CD4-positive, alpha-beta T cell (primary cell): ENCODE results near the gene SYNPO. TPM values are rescaled to one million over a fixed set of nuclear protein-coding genes. Genes with fewer than 3 reads are reported as not detected.

Source experiments
- ATAC-seq: fragments of 200-7000 bp; cut with Tn5 transposase; one replicate; pipeline ENCODE4 v1.10.0; 2022; ENCODE audit warnings: mild to moderate bottlenecking; ENCODE audit not compliant: poor library complexity
- CTCF ChIA-PET: fragments of 350-600 bp; sonication (Branson Sonifier 250); formaldehyde crosslinking; loops from one replicate; lab custom pipeline; 2021; ENCODE audit warnings: antibody characterized with exemption, inconsistent platforms; lab: Charles Lee
- POLR2A ChIA-PET: fragments of 350-600 bp; sonication (Branson Sonifier 250); formaldehyde crosslinking; loops from one replicate; lab custom pipeline; 2021; ENCODE audit warnings: antibody characterized with exemption, inconsistent platforms; lab: Charles Lee
- DNase-seq, 14 experiments: peaks; one replicate each; pipeline ENCODE4 v3.0.0-alpha.2; 2013 to 2020; ENCODE audit warnings: mixed read lengths in 2 of 14
- H3K27ac ChIP-seq, 2 donors: one replicate each; pipeline versions ENCODE4 v1.5.1 to v1.7.0; 2013; ENCODE audit warnings: low read length in 2 of 2, low read depth in 1 of 2, mild to moderate bottlenecking in 1 of 2
- H3K27me3 ChIP-seq, 2 experiments: 1 replicate in 1 of 2; 2 replicates in 1 of 2; pipeline versions ENCODE4 v1.6.1 to v1.7.0; 2013; ENCODE audit warnings: low read length in 2 of 2, control low read depth in 1 of 2, mild to moderate bottlenecking in 1 of 2, moderate library complexity in 1 of 2; ENCODE audit not compliant: insufficient read depth in 2 of 2, control insufficient read depth in 1 of 2
- H3K36me3 ChIP-seq: one replicate; pipeline ENCODE4 v1.6.1; 2013; ENCODE audit warnings: low read length, control low read depth; ENCODE audit not compliant: insufficient read depth
- H3K4me1 ChIP-seq: one replicate; pipeline ENCODE4 v1.6.1; 2013; ENCODE audit warnings: low read length, control low read depth; ENCODE audit not compliant: insufficient read depth
- H3K4me3 ChIP-seq: one replicate; pipeline ENCODE4 v1.5.1; 2013; ENCODE audit warnings: mild to moderate bottlenecking, low read length, moderate library complexity
- H3K9me3 ChIP-seq, 2 experiments: 1 replicate in 1 of 2; 2 replicates in 1 of 2; pipeline versions ENCODE4 v1.6.1 to v1.7.0; 2013; ENCODE audit warnings: low read length in 2 of 2, mild to moderate bottlenecking in 2 of 2, control low read depth in 1 of 2, moderate library complexity in 1 of 2; ENCODE audit not compliant: control insufficient read depth in 1 of 2, insufficient read depth in 1 of 2
- H3K27ac Mint-ChIP-seq: one replicate; pipeline ENCODE4 v1.8.0; 2020; ENCODE audit warnings: mixed read lengths
- H3K27me3 Mint-ChIP-seq: one replicate; pipeline ENCODE4 v1.8.0; 2021; ENCODE audit warnings: mixed read lengths
- H3K36me3 Mint-ChIP-seq: one replicate; pipeline ENCODE4 v1.8.0; 2021; ENCODE audit warnings: low read depth, mixed read lengths
- H3K4me1 Mint-ChIP-seq: one replicate; pipeline ENCODE4 v1.8.0; 2021; ENCODE audit warnings: low read depth, mixed read lengths
- H3K4me3 Mint-ChIP-seq: one replicate; pipeline ENCODE4 v1.8.0; 2020; ENCODE audit warnings: mild to moderate bottlenecking, mixed read lengths
- H3K9me3 Mint-ChIP-seq: one replicate; pipeline ENCODE4 v1.8.0; 2020; ENCODE audit warnings: mixed read lengths
- CTCF ChIP-seq: fragments of 200-600 bp; IDR thresholded peaks from one replicate; pipeline ENCODE4 v1.8.0; 2022; ENCODE audit warnings: antibody characterized with exemption, mild to moderate bottlenecking
- intact Hi-C, 2 experiments: fragments of 100-400 bp; cut with DNase I in 1 of 2; cut with micrococcal nuclease in 1 of 2; formaldehyde crosslinking; loops; one replicate each; pipeline versions ENCODE4 v1.15.1 to v1.9.0; 2023 to 2025; cut with DNase I, micrococcal nuclease
- total RNA-seq, 174 experiments: library from RNA in 2 of 174; stranded (reverse) in 2 of 174; gene quantifications; one replicate each; pipeline ENCODE4 v1.2.3 and lab custom pipeline; 2021 to 2026

Gene SYNPO
- total RNA-seq, 2 experiments from 2014 or later, result 0.06 to 0.14 TPM

GRCh38 chr5:150672237-150672883, 31.9 kb downstream of the SYNPO start:
- intact Hi-C loops, result no loop called here
- H3K36me3 Mint-ChIP-seq, result no peaks in the 10 kb centered on the region
- Histone ChIP-seq H3K27me3 (peaks cover 20 to 21% of the 10 kb centered on the region in 2 experiments), H3K36me3 (no peaks in the 10 kb centered on the region), H3K4me3 (peak overlapping the region; percentile 57), H3K4me1 (peaks cover 18% of the 10 kb centered on the region), H3K27ac (no peak overlapping the region), H3K9me3 (no peaks in the 10 kb centered on the region)
- peak in 9 of 14 experiments; percentile 5 to 48 (median 21) for DNase-seq
- no peaks in the 10 kb centered on the region for H3K9me3 Mint-ChIP-seq
- POLR2A ChIA-PET, result interaction anchor here (2.9 kb wide), 1 partner anchor 28 kb away, joined by 8 read pairs; the partner anchor contains the start of gene RBM22
- ATAC-seq, result peak; percentile 61
- H3K27me3 Mint-ChIP-seq, result peaks cover 25% of the 10 kb centered on the region
- peaks cover 14% of the 10 kb centered on the region for H3K4me1 Mint-ChIP-seq
- no peak overlapping the region for H3K27ac Mint-ChIP-seq
- CTCF ChIA-PET, result no interaction called here
- no peak for TF ChIP-seq CTCF
- H3K4me3 Mint-ChIP-seq, result peak overlapping the region; percentile 83

- Mint-ChIP-seq H3K36me3 (no peaks in the 10 kb centered on the region), H3K9me3 (no peaks in the 10 kb centered on the region), H3K4me3 (peak overlapping the region; percentile 83), H3K27ac (no peak overlapping the region), H3K4me1 (peaks cover 14% of the 10 kb centered on the region), H3K27me3 (peaks cover 25% of the 10 kb centered on the region)
- Histone ChIP-seq H3K9me3 (no peaks in the 10 kb centered on the region), H3K27me3 (peaks cover 20 to 21% of the 10 kb centered on the region in 2 experiments), H3K4me3 (peak overlapping the region; percentile 57), H3K27ac (no peak overlapping the region), H3K4me1 (peaks cover 18% of the 10 kb centered on the region), H3K36me3 (no peaks in the 10 kb centered on the region)
- CTCF ChIA-PET, result no interaction called here
- TF ChIP-seq CTCF, result no peak
- DNase-seq (no peak), ATAC-seq (no peak)
- POLR2A ChIA-PET, result interaction anchor here (2.9 kb wide), 1 partner anchor 28 kb away, joined by 8 read pairs; the partner anchor contains the start of gene RBM22
- intact Hi-C loops, result no loop called here
Observed at GRCh38 chr5:150672884-150673275, 32.4 kb downstream of the SYNPO start.

GRCh38 chr5:150674341-150674821, 33.9 kb downstream of the SYNPO start:
- Mint-ChIP-seq H3K36me3 (no peaks in the 10 kb centered on the region), H3K4me3 (no peak overlapping the region), H3K9me3 (no peaks in the 10 kb centered on the region), H3K4me1 (peaks cover 14% of the 10 kb centered on the region), H3K27ac (no peak overlapping the region), H3K27me3 (peaks cover 25% of the 10 kb centered on the region)
- no peaks in the 10 kb centered on the region for H3K36me3 ChIP-seq
- no peak overlapping the region for H3K27ac ChIP-seq
- intact Hi-C loops, result no loop called here
- H3K4me1 ChIP-seq, result peaks cover 18% of the 10 kb centered on the region
- no peak overlapping the region for H3K4me3 ChIP-seq
- ATAC-seq (no peak), DNase-seq (no peak)
- no peaks in the 10 kb centered on the region for H3K9me3 ChIP-seq
- ChIA-PET POLR2A (no interaction called here), CTCF (no interaction called here)
- TF ChIP-seq CTCF, result no peak
- H3K27me3 ChIP-seq, result peaks cover 17 to 21% of the 10 kb centered on the region in 2 experiments
